ENCODE measurements around the gene DRD1.

GRCh38 chr5:175466700-175467318 is 22.8 kb upstream of the DRD1 start:
- no peak for TF ChIP-seq EZH2 (IDR thresholded peaks at IDR 0.05)
- no peak for TF ChIP-seq POLR2AphosphoS5 (IDR thresholded peaks at IDR 0.05; ENCODE audit: borderline replicate concordance, low read depth, low read length)

Data from SK-N-MC (cell line).